Smooth muscle cell (in vitro differentiated cells): ENCODE results near the gene TMEM229B. TPM values are rescaled to one million over a fixed set of nuclear protein-coding genes. Genes with fewer than 3 reads are reported as not detected.

Experiments used
- DNase-seq: peaks from one replicate; lab custom pipeline; 2025; ENCODE audit not compliant: unreplicated experiment; lab: John Stamatoyannopoulos, UW
- H2AFZ ChIP-seq: fragments of 200-600 bp; sonication (generic); 2 replicates; pipeline ENCODE4 v1.6.0; 2016; ENCODE audit warnings: antibody characterized with exemption, low read depth, mild to moderate bottlenecking
- H3F3A ChIP-seq: fragments of 200-600 bp; sonication (generic); 2 replicates; pipeline ENCODE4 v1.6.0; 2017; ENCODE audit warnings: antibody characterized with exemption, low read depth
- H3K27ac ChIP-seq: fragments of 200-600 bp; sonication (generic); 2 replicates; pipeline ENCODE4 v1.5.1; 2016; ENCODE audit warnings: low read depth, mild to moderate bottlenecking
- H3K27me3 ChIP-seq: fragments of 200-600 bp; sonication (generic); 2 replicates; pipeline ENCODE4 v1.6.1; 2016; ENCODE audit warnings: low read depth, mild to moderate bottlenecking
- H3K36me3 ChIP-seq: fragments of 200-600 bp; sonication (generic); 2 replicates; pipeline ENCODE4 v1.5.1; 2016; ENCODE audit warnings: low read depth
- H3K4me1 ChIP-seq: fragments of 200-600 bp; sonication (generic); 2 replicates; pipeline ENCODE4 v1.5.1; 2016; ENCODE audit warnings: low read depth
- H3K4me2 ChIP-seq: fragments of 200-600 bp; sonication (generic); 2 replicates; pipeline ENCODE4 v1.6.0; 2016; ENCODE audit warnings: mild to moderate bottlenecking
- H3K4me3 ChIP-seq: fragments of 200-600 bp; sonication (generic); 2 replicates; pipeline ENCODE4 v1.5.1; 2016; ENCODE audit warnings: mild to moderate bottlenecking
- H3K79me2 ChIP-seq: fragments of 200-600 bp; sonication (generic); 2 replicates; pipeline ENCODE4 v1.6.0; 2016; ENCODE audit warnings: low read depth, mild to moderate bottlenecking
- H3K9ac ChIP-seq: fragments of 200-600 bp; sonication (generic); 2 replicates; pipeline ENCODE4 v1.6.0; 2016; ENCODE audit warnings: low read depth
- H3K9me3 ChIP-seq: fragments of 200-600 bp; sonication (generic); replicated peaks from 2 replicates; pipeline ENCODE4 v1.5.1; 2016; ENCODE audit warnings: low read depth
- H4K20me1 ChIP-seq: fragments of 200-600 bp; sonication (generic); 2 replicates; pipeline ENCODE4 v1.6.0; 2016; ENCODE audit warnings: low read depth
- WGBS: methylation state at CpG from one replicate; pipeline ENCODE4 v1.1.7; 2016; ENCODE audit warnings: low lambda C conversion rate; 5-methylcytosine and 5-hydroxymethylcytosine counted together
- polyA plus RNA-seq: library from polyadenylated mRNA; unstranded; fragments of >200 nt; fragmentation: Nextera tagmentation; extraction: Ambion mirVana; gene quantifications from 2 replicates; pipeline ENCODE4 v1.2.1, GENCODE V29; 2016
- total RNA-seq: library from RNA; depleted of rRNA; stranded (reverse); fragments of >200 nt; gene quantifications from 2 replicates; pipeline ENCODE4 v1.2.3, GENCODE V29; 2014
- TF ChIP-seq, protein P1 (sequence below): fragments of 200-600 bp; sonication (generic); IDR thresholded peaks from 2 replicates; pipeline ENCODE4 v1.5.1; 2017; ENCODE audit warnings: borderline replicate concordance, mild to moderate bottlenecking, antibody characterized with exemption; ENCODE audit not compliant: insufficient read depth, poor library complexity, severe bottlenecking

Gene TMEM229B
- total and polyA plus RNA-seq, 2 experiments from 2014 or later, result 0.22 to 0.49 TPM

DNA sequence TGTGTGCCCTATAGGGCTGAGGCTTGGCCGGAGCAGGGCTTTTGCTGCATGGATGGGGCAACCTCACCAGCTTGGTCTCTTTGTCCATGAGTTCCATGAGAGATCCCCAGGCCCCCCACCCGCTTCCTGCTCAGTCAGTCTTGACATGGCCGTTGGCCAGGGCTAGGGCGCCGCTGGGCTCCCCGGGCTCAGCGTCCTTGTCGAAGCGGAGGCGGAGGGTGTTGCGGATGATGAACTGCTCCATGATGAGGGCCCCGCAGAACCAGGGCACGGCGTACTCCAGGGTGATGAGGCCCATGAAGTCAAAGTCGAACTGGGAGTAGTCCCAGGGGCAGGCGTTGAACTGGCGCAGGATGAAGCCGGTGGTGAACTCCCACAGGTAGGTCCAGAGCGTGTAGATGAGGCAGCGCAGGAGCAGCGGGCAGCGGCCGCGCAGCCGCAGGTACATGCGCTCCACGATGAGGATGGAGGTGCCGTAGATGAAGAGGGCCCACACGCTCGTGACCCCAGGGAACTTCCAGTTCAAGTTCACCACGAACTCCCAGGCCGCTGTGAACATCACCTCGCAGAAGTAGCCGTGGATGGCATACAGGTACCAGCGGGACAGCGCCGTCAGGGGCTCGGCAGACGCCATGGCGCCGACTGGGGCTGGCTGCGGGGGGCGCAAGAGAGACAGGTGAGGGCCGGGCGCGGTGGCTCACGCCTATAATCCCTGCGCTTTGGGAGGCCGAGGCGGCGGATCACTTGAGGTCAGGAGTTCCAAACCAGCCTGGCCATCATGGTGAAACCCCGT lies 15.0 kb downstream of the TMEM229B start:
- Histone ChIP-seq H3K9me3 (no peaks in the 10 kb centered on the region), H3K36me3 (no peaks in the 10 kb centered on the region), H4K20me1 (no peaks in the 10 kb centered on the region), H3K4me2 (no peak overlapping the region), H3F3A (no peaks in the 10 kb centered on the region), H3K79me2 (no peaks in the 10 kb centered on the region), H3K4me3 (no peak overlapping the region), H3K27me3 (no peaks in the 10 kb centered on the region), H3K4me1 (no peaks in the 10 kb centered on the region), H3K9ac (no peak overlapping the region), H3K27ac (no peak overlapping the region), H2AFZ (no peak overlapping the region)
- TF ChIP-seq, protein P1, sequence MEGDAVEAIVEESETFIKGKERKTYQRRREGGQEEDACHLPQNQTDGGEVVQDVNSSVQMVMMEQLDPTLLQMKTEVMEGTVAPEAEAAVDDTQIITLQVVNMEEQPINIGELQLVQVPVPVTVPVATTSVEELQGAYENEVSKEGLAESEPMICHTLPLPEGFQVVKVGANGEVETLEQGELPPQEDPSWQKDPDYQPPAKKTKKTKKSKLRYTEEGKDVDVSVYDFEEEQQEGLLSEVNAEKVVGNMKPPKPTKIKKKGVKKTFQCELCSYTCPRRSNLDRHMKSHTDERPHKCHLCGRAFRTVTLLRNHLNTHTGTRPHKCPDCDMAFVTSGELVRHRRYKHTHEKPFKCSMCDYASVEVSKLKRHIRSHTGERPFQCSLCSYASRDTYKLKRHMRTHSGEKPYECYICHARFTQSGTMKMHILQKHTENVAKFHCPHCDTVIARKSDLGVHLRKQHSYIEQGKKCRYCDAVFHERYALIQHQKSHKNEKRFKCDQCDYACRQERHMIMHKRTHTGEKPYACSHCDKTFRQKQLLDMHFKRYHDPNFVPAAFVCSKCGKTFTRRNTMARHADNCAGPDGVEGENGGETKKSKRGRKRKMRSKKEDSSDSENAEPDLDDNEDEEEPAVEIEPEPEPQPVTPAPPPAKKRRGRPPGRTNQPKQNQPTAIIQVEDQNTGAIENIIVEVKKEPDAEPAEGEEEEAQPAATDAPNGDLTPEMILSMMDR, result no peak
- 96% methylated on average over 52 of the region's 52 CpGs for WGBS
- no peak for DNase-seq

DNA sequence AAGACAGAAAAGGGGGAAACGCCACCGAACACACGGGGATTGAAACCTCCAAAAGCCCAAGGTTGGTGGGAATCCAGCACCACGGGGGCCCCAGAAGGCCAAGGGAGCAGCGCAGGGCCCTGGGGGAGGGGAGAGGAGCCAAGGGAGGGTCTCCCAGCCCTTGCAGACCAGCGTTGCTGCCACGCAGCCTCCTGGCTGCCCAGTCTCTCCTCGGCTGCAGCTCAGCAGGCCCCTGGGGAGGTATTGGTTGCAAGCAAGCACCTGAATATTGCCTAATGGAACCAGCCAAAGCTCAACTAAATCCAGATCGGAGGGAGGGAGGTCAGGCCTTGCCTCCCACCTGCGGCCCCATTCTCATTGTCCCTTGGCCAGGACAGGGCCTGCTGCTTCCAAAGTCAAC lies 15.8 kb downstream of the TMEM229B start:
- H3K9ac ChIP-seq, result no peak overlapping the region
- no peak overlapping the region for H3K4me3 ChIP-seq
- TF ChIP-seq, protein P1, result no peak
- no peaks in the 10 kb centered on the region for H3K27me3 ChIP-seq
- no peak overlapping the region for H2AFZ ChIP-seq
- H3K9me3 ChIP-seq, result no peaks in the 10 kb centered on the region
- no peak overlapping the region for H3K27ac ChIP-seq
- H3K4me2 ChIP-seq, result no peak overlapping the region
- no peaks in the 10 kb centered on the region for H3K36me3 ChIP-seq
- no peaks in the 10 kb centered on the region for H4K20me1 ChIP-seq
- no peaks in the 10 kb centered on the region for H3F3A ChIP-seq
- H3K4me1 ChIP-seq, result no peaks in the 10 kb centered on the region
- DNase-seq, result no peak
- WGBS, result 97% methylated on average over 9 of the region's 10 CpGs
- H3K79me2 ChIP-seq, result no peaks in the 10 kb centered on the region

DNA sequence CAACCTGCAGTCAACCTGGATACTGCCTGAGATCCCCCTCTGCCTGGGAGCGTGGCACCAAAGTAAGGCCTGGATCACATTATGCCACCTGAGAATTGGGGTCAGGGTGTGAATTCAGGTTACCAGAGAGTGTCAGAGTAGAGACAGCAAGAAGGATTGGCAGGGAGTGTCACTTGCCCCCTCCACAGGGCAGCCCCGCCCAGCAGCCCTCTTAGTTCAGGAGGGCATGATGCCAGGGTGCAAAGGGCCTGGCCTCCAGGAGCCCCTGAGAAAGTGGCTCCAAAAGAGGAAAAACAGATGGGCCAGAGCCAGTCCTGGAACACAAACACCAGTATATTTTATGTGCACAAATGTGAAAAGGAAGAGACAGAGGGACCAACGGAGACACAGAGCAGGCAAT lies 18.6 kb downstream of the TMEM229B start:
- no peak overlapping the region for H2AFZ ChIP-seq
- H3K36me3 ChIP-seq, result no peaks in the 10 kb centered on the region
- no peak overlapping the region for H3K27ac ChIP-seq
- no peak overlapping the region for H3K4me2 ChIP-seq
- H3K9ac ChIP-seq, result no peak overlapping the region
- H3K4me3 ChIP-seq, result no peak overlapping the region
- H3K27me3 ChIP-seq, result no peaks in the 10 kb centered on the region
- no peak for DNase-seq
- H3F3A ChIP-seq, result no peaks in the 10 kb centered on the region
- no peaks in the 10 kb centered on the region for H3K9me3 ChIP-seq
- H4K20me1 ChIP-seq, result no peaks in the 10 kb centered on the region
- no peaks in the 10 kb centered on the region for H3K4me1 ChIP-seq
- H3K79me2 ChIP-seq, result no peaks in the 10 kb centered on the region
- TF ChIP-seq, protein P1, result no peak
- 96% methylated on average over 3 of the region's 3 CpGs for WGBS

DNA sequence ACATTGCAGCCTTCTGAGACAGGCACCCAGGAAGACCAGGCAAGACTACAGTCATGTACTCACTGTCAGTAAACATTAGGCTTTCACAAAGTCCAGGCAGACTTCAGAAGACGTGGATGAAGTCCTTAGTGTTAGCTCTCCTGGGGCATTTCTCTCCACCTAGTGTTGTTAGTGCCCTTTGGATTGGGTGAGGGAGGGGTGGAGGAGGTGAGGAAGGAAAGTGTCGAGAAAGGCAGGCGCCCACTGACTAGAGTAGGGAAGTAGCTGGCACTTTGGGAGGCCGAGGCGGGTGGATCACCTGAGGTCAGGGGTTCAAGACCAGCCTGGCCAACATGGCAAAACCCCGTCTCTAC lies 20.2 kb downstream of the TMEM229B start:
- 79% methylated on average over 6 of the region's 6 CpGs for WGBS
- H3K9ac ChIP-seq, result no peak overlapping the region
- H3K27ac ChIP-seq, result no peak overlapping the region
- no peak for DNase-seq
- H3K79me2 ChIP-seq, result no peaks in the 10 kb centered on the region
- H3K4me3 ChIP-seq, result no peak overlapping the region
- H3K27me3 ChIP-seq, result no peaks in the 10 kb centered on the region
- no peaks in the 10 kb centered on the region for H3F3A ChIP-seq
- no peak overlapping the region for H3K4me2 ChIP-seq
- H3K9me3 ChIP-seq, result no peaks in the 10 kb centered on the region
- no peaks in the 10 kb centered on the region for H3K4me1 ChIP-seq
- H2AFZ ChIP-seq, result no peak overlapping the region
- TF ChIP-seq, protein P1, result no peak
- H3K36me3 ChIP-seq, result no peaks in the 10 kb centered on the region
- no peaks in the 10 kb centered on the region for H4K20me1 ChIP-seq
